ENCODE results near the gene DDAH1. TPM values are rescaled to one million over a fixed set of nuclear protein-coding genes. Genes with fewer than 3 reads are reported as not detected.
A peak's percentile ranks its signal among the peaks of the same experiment; 100 is the strongest.

DDAH1 gene
- total and polyA plus RNA-seq, 7 donors = 11.5 to 43.2 (median 25.2) TPM

- intact Hi-C loops (cut with DNase I) = loop anchor here (5.0 kb wide), 1 partner anchor 61 kb away; no protein-coding TSS in a partner anchor
- DNase-seq = no peak
- TF ChIP-seq CTCF (IDR thresholded peaks at IDR 0.05) (no peak), POLR2A (IDR thresholded peaks at IDR 0.05) (no peak), EP300 (IDR thresholded peaks at IDR 0.05) (no peak), POLR2AphosphoS5 (IDR thresholded peaks at IDR 0.05) (no peak)
- H3K4me1 ChIP-seq = peaks cover 0 to 47% (median 39%) of the 10 kb centered on the region in 4 donors
- H3K9me3 ChIP-seq = no peaks in the 10 kb centered on the region
- no peaks in the 10 kb centered on the region for H3K36me3 ChIP-seq
- H3K4me3 ChIP-seq = no peak overlapping the region
- H3K27ac ChIP-seq = peak overlapping the region in 1 of 4 donors; percentile 83
- WGBS, 2 donors = 39 to 73% methylated on average over 4 of the region's 4 CpGs
- no peaks in the 10 kb centered on the region for H3K27me3 ChIP-seq
Observed at GRCh38 chr1:85462931-85463649, 1.9 kb downstream of the DDAH1 start.

- TF ChIP-seq CTCF (IDR thresholded peaks at IDR 0.05) = no peak
- TF ChIP-seq EP300 (IDR thresholded peaks at IDR 0.05) = no peak
- TF ChIP-seq POLR2AphosphoS5 (IDR thresholded peaks at IDR 0.05) = no peak
- TF ChIP-seq POLR2A (IDR thresholded peaks at IDR 0.05) = no peak
- 11 to 53% methylated on average over 5 of the region's 5 CpGs for WGBS, 2 donors
- H3K4me3 ChIP-seq = no peak overlapping the region
- H3K36me3 ChIP-seq = no peaks in the 10 kb centered on the region
- no peaks in the 10 kb centered on the region for H3K27me3 ChIP-seq
- peaks cover 0 to 47% (median 39%) of the 10 kb centered on the region in 4 donors for H3K4me1 ChIP-seq
- no peak for DNase-seq
- no peaks in the 10 kb centered on the region for H3K9me3 ChIP-seq
- intact Hi-C loops (cut with DNase I) = loop anchor here (5.0 kb wide), 1 partner anchor 59 kb away; no protein-coding TSS in a partner anchor
- H3K27ac ChIP-seq = no peak overlapping the region
Observed at GRCh38 chr1:85461216-85461918, 3.6 kb downstream of the DDAH1 start.

- Histone ChIP-seq H3K4me3 (no peak overlapping the region), H3K27ac (peak overlapping the region in 1 of 4 donors; percentile 58), H3K9me3 (no peaks in the 10 kb centered on the region), H3K36me3 (no peaks in the 10 kb centered on the region), H3K27me3 (no peaks in the 10 kb centered on the region), H3K4me1 (peaks cover 0 to 46% (median 39%) of the 10 kb centered on the region in 4 donors)
- 13 to 71% methylated on average over 2 of the region's 2 CpGs for WGBS, 2 donors
- DNase-seq = no peak
- intact Hi-C loops (cut with DNase I) = loop anchor here (5.0 kb wide), 1 partner anchor 58 kb away; no protein-coding TSS in a partner anchor
- TF ChIP-seq CTCF (IDR thresholded peaks at IDR 0.05) (no peak), POLR2AphosphoS5 (IDR thresholded peaks at IDR 0.05) (no peak), POLR2A (IDR thresholded peaks at IDR 0.05) (no peak), EP300 (IDR thresholded peaks at IDR 0.05) (no peak)
Observed at GRCh38 chr1:85460555-85461088, 4.3 kb downstream of the DDAH1 start.

- WGBS, 2 donors = 24 to 61% methylated on average over 2 of the region's 2 CpGs
- Histone ChIP-seq H3K4me1 (peaks cover 0 to 49% (median 32%) of the 10 kb centered on the region in 4 donors), H3K27ac (peak overlapping the region in 2 of 4 donors; percentile 32 to 58), H3K27me3 (no peaks in the 10 kb centered on the region), H3K9me3 (no peaks in the 10 kb centered on the region), H3K36me3 (no peaks in the 10 kb centered on the region), H3K4me3 (peak overlapping the region in 1 of 4 donors; percentile 8)
- TF ChIP-seq POLR2A (IDR thresholded peaks at IDR 0.05) (no peak), CTCF (IDR thresholded peaks at IDR 0.05) (no peak), POLR2AphosphoS5 (IDR thresholded peaks at IDR 0.05) (peak in 3 of 4 donors; percentile 50 to 67 (median 62)), EP300 (IDR thresholded peaks at IDR 0.05) (no peak)
- intact Hi-C loops (cut with DNase I) = no loop called here
- DNase-seq = no peak
Observed at GRCh38 chr1:85459290-85459689, 5.7 kb downstream of the DDAH1 start.

All from sigmoid colon (tissue), 7 donors.